SK-N-SH (cell line): ENCODE data around the gene NCAM1. TPM values are rescaled to one million over a fixed set of nuclear protein-coding genes. Genes with fewer than 3 reads are reported as not detected.

Experiments
- CTCF ChIA-PET: fragments of 300-600, 350-600 bp; formaldehyde crosslinking; extraction: SDS; loops from one replicate; lab custom pipeline; 2021; lab: Yijun Ruan, JAX
- POLR2A ChIA-PET: fragments of 350-600 bp; sonication (Branson Sonifier 250); formaldehyde crosslinking; extraction: SDS; loops from one replicate; lab custom pipeline; 2020; ENCODE audit warnings: antibody characterized with exemption, inconsistent platforms; lab: Yijun Ruan, JAX
- DNase-seq: peaks from one replicate; pipeline ENCODE4 v3.0.0; 2012
- H2AFZ ChIP-seq: fragments of 200-600 bp; sonication (generic); 2 replicates; pipeline ENCODE4 v1.8.1; 2016; ENCODE audit warnings: antibody characterized with exemption, mild to moderate bottlenecking, low read depth
- H3F3A ChIP-seq: fragments of 200-600 bp; sonication (generic); replicated peaks from 2 replicates; pipeline ENCODE3; 2016; ENCODE audit warnings: antibody characterized with exemption, mild to moderate bottlenecking; ENCODE audit not compliant: insufficient read depth
- H3K27ac ChIP-seq, 2 experiments: fragments of 200-500 bp in 1 of 2; fragments of 200-600 bp in 1 of 2; sonication (Bioruptor generic) in 1 of 2; sonication (generic), shearing (Covaris generic) in 1 of 2; 2 replicates each; pipeline versions ENCODE4 v1.5.1 to v1.6.1; 2014 to 2016; ENCODE audit warnings: low read depth in 2 of 2, inconsistent platforms in 1 of 2, low read length in 1 of 2, mild to moderate bottlenecking in 1 of 2, mixed read lengths in 1 of 2
- H3K27me3 ChIP-seq: fragments of 200-600 bp; sonication (generic), shearing (Covaris generic); 2 replicates; pipeline ENCODE4 v1.6.1; 2016; ENCODE audit warnings: mixed run types; ENCODE audit not compliant: insufficient read depth
- H3K36me3 ChIP-seq, 2 experiments: fragments of 200-500 bp in 1 of 2; fragments of 200-600 bp in 1 of 2; sonication (Bioruptor generic) in 1 of 2; sonication (generic) in 1 of 2; replicated peaks in 1 of 2; 2 replicates each; pipeline versions ENCODE3 to v1.5.1; 2014 to 2016; ENCODE audit warnings: low read length in 1 of 2, mild to moderate bottlenecking in 1 of 2; ENCODE audit not compliant: insufficient read depth in 2 of 2, control insufficient read depth in 1 of 2
- H3K4me1 ChIP-seq, 2 experiments: fragments of 200-500 bp in 1 of 2; fragments of 200-600 bp in 1 of 2; sonication (Bioruptor generic) in 1 of 2; sonication (generic), shearing (Covaris generic) in 1 of 2; 2 replicates each; pipeline versions ENCODE4 v1.5.1 to v1.6.1; 2014 to 2016; ENCODE audit warnings: low read depth in 1 of 2, low read length in 1 of 2, mixed run types in 1 of 2; ENCODE audit not compliant: insufficient read depth in 2 of 2, control insufficient read depth in 1 of 2
- H3K4me2 ChIP-seq: fragments of 200-600 bp; sonication (generic), shearing (Covaris generic); 2 replicates; pipeline ENCODE4 v1.6.1; 2017; ENCODE audit warnings: mixed run types
- H3K4me3 ChIP-seq, 2 experiments: fragments of 200-500 bp in 1 of 2; fragments of 200-600 bp in 1 of 2; sonication (Bioruptor generic) in 1 of 2; sonication (generic), shearing (Covaris generic) in 1 of 2; 2 replicates each; pipeline versions ENCODE4 v1.5.1 to v1.8.1; 2014 to 2016; ENCODE audit warnings: low read depth in 2 of 2, inconsistent platforms in 1 of 2, low read length in 1 of 2, mild to moderate bottlenecking in 1 of 2, mixed read lengths in 1 of 2, moderate library complexity in 1 of 2
- H3K79me2 ChIP-seq: fragments of 200-600 bp; sonication (generic); 2 replicates; pipeline ENCODE4 v1.8.1; 2017; ENCODE audit warnings: mild to moderate bottlenecking; ENCODE audit not compliant: insufficient read depth
- H3K9ac ChIP-seq: fragments of 200-600 bp; sonication (generic); 2 replicates; pipeline ENCODE4 v1.6.1; 2017; ENCODE audit warnings: mixed run types
- H3K9me2 ChIP-seq: fragments of 200-600 bp; sonication (generic); 2 replicates; pipeline ENCODE4 v1.6.1; 2017; ENCODE audit warnings: mixed run types
- H3K9me3 ChIP-seq: fragments of 200-600 bp; sonication (generic); 2 replicates; pipeline ENCODE4 v1.6.1; 2017; ENCODE audit warnings: mixed run types, mild to moderate bottlenecking, moderate library complexity
- H4K20me1 ChIP-seq: fragments of 200-600 bp; sonication (generic); 2 replicates; pipeline ENCODE4 v1.6.1; 2017; ENCODE audit warnings: mild to moderate bottlenecking, mixed run types; ENCODE audit not compliant: insufficient read depth
- CHD2 ChIP-seq: fragments of 150-350 bp; IDR thresholded peaks from 2 replicates; pipeline ENCODE4 v1.6.1; 2018; ENCODE audit warnings: low read length; ENCODE audit not compliant: partially characterized antibody
- CTCF ChIP-seq: fragments of 200-600 bp; sonication (generic); IDR thresholded peaks from 2 replicates; pipeline ENCODE4 v1.6.1; 2017; ENCODE audit warnings: antibody characterized with exemption, mild to moderate bottlenecking, moderate library complexity
- ELF1 ChIP-seq: IDR thresholded peaks from 2 replicates; pipeline ENCODE4 v1.4.0; 2012
- EP300 ChIP-seq, 2 experiments: IDR thresholded peaks; 2 replicates each; pipeline versions ENCODE4 v1.4.0 to v1.6.1; 2012; ENCODE audit warnings: borderline replicate concordance in 1 of 2, low read depth in 1 of 2, low read length in 1 of 2
- FOXJ3 ChIP-seq: sonication (generic); formaldehyde crosslinking; IDR thresholded peaks from 2 replicates; pipeline ENCODE4 v1.5.1; 2020; ENCODE audit warnings: mild to moderate bottlenecking, missing genetic modification reagents
- GABPA ChIP-seq: IDR thresholded peaks from 2 replicates; pipeline ENCODE4 v1.4.0; 2012; ENCODE audit warnings: low read depth, mild to moderate bottlenecking
- GATA2 ChIP-seq: sonication (generic); formaldehyde crosslinking; IDR thresholded peaks from 2 replicates; pipeline ENCODE4 v1.5.0; 2020; ENCODE audit warnings: mild to moderate bottlenecking, missing genetic modification reagents
- MAX ChIP-seq: IDR thresholded peaks from 2 replicates; pipeline ENCODE4 v1.4.0; 2012; ENCODE audit warnings: low read depth
- MEF2A ChIP-seq: IDR thresholded peaks from 2 replicates; pipeline ENCODE4 v1.4.0; 2012; ENCODE audit warnings: low read depth, borderline replicate concordance
- MXI1 ChIP-seq: IDR thresholded peaks from 2 replicates; pipeline ENCODE4 v1.6.1; 2012; ENCODE audit warnings: mild to moderate bottlenecking, low read depth, low read length, improper control_type of control experiment
- NRF1 ChIP-seq: IDR thresholded peaks from 2 replicates; pipeline ENCODE4 v1.6.1; 2012; ENCODE audit warnings: low read depth, mild to moderate bottlenecking, low read length
- RAD21 ChIP-seq: IDR thresholded peaks from 2 replicates; pipeline ENCODE4 v1.6.1; 2012; ENCODE audit warnings: mild to moderate bottlenecking, low read length
- REST ChIP-seq: IDR thresholded peaks from 2 replicates; pipeline ENCODE4 v1.6.1; 2012; ENCODE audit warnings: mild to moderate bottlenecking, low read depth, low read length, moderate library complexity
- RXRA ChIP-seq: IDR thresholded peaks from 2 replicates; pipeline ENCODE4 v1.4.0; 2012; ENCODE audit warnings: low read depth, mild to moderate bottlenecking, borderline replicate concordance
- USF1 ChIP-seq: IDR thresholded peaks from 2 replicates; pipeline ENCODE4 v1.4.0; 2012; ENCODE audit warnings: low read depth, borderline replicate concordance
- WGBS: methylation state at CpG from one replicate; pipeline ENCODE4 v1.1.6; 2017; ENCODE audit warnings: low lambda C conversion rate; 5-methylcytosine and 5-hydroxymethylcytosine counted together
- polyA plus RNA-seq, 3 experiments: library from polyadenylated mRNA; depleted of rRNA; stranded (reverse); fragments of >200 nt; gene quantifications; 2 replicates each; pipeline ENCODE4 v1.2.3, GENCODE V29; 2012
- TF ChIP-seq, protein P1 (sequence below): fragments of 150-350 bp; IDR thresholded peaks from 2 replicates; pipeline ENCODE4 v1.6.1; 2016; ENCODE audit warnings: mild to moderate bottlenecking, low read depth, low read length
- TF ChIP-seq, protein P2 (sequence below): fragments of 150-350 bp; IDR thresholded peaks from 2 replicates; pipeline ENCODE4 v1.6.1; 2017; ENCODE audit warnings: antibody characterized with exemption, low read length, low read depth, borderline replicate concordance

The NCAM1 gene
- polyA plus RNA-seq, 1 of the 3 experiments (the other 2 are of a cell fraction), result 19.4 TPM

GRCh38 chr11:113241636-113242054, 280.4 kb downstream of the NCAM1 start:
- TF ChIP-seq GABPA, result no peak
- no peak for TF ChIP-seq MEF2A
- peak; percentile 31 for TF ChIP-seq RAD21
- ChIA-PET CTCF (interaction anchor here (1.4 kb wide), 3 partner anchors 25 to 48 kb away, joined by 3 to 6 read pairs (median 4); no protein-coding TSS in a partner anchor), POLR2A (no interaction called here)
- H3K4me3 ChIP-seq, result no peak overlapping the region
- H3K27me3 ChIP-seq, result no peaks in the 10 kb centered on the region
- H3K9ac ChIP-seq, result no peak overlapping the region
- no peaks in the 10 kb centered on the region for H3K9me3 ChIP-seq
- no peaks in the 10 kb centered on the region for H3K79me2 ChIP-seq
- H3K9me2 ChIP-seq, result no peaks in the 10 kb centered on the region
- peak overlapping the region in 1 of 2 experiments; percentile 65; a peak in 2 of 4 replicates for H3K27ac ChIP-seq
- H3K36me3 ChIP-seq, result peaks cover 3 to 13% of the 10 kb centered on the region in 2 experiments
- H4K20me1 ChIP-seq, result no peaks in the 10 kb centered on the region
- H3K4me2 ChIP-seq, result no peak overlapping the region
- 96% methylated on average over 3 of the region's 4 CpGs for WGBS
- no peak overlapping the region for H2AFZ ChIP-seq
- H3F3A ChIP-seq, result no peaks in the 10 kb centered on the region
- DNase-seq, result peak; percentile 38
- peaks cover 7 to 19% of the 10 kb centered on the region in 2 experiments; a peak in 3 of 4 replicates for H3K4me1 ChIP-seq

DNA sequence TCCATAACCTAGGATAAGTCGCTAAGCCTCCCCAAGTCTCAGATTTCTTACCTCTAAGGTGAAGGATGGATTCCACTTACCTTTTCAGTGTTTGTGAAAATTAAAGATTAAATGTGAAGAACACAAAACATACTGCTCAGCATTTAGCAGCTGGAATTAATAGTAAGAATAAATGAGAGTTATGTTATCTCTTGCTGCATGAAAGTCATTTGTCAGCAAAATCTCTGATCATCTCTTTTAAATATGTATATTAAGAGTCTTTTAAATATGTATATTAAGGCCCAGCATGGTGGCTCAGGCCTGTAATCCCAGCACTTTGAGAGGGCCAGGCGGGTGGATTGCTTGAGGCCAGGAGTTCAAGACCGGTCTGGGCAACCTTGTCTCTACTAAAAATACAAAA, 280.8 kb downstream of the NCAM1 start:
- Histone ChIP-seq H4K20me1 (no peaks in the 10 kb centered on the region), H3K4me3 (no peak overlapping the region), H3K9me3 (no peaks in the 10 kb centered on the region), H3K4me1 (peaks cover 7 to 19% of the 10 kb centered on the region in 2 experiments; a peak in 3 of 4 replicates), H3K4me2 (no peak overlapping the region), H3K36me3 (peaks cover 3 to 16% of the 10 kb centered on the region in 2 experiments), H3K27ac (peak overlapping the region in 1 of 2 experiments; percentile 65; a peak in 2 of 4 replicates), H3K9ac (no peak overlapping the region), H3K9me2 (no peaks in the 10 kb centered on the region), H3F3A (no peaks in the 10 kb centered on the region), H2AFZ (no peak overlapping the region), H3K79me2 (no peaks in the 10 kb centered on the region), H3K27me3 (no peaks in the 10 kb centered on the region)
- DNase-seq, result no peak
- no peak for TF ChIP-seq RXRA
- TF ChIP-seq, protein P1, sequence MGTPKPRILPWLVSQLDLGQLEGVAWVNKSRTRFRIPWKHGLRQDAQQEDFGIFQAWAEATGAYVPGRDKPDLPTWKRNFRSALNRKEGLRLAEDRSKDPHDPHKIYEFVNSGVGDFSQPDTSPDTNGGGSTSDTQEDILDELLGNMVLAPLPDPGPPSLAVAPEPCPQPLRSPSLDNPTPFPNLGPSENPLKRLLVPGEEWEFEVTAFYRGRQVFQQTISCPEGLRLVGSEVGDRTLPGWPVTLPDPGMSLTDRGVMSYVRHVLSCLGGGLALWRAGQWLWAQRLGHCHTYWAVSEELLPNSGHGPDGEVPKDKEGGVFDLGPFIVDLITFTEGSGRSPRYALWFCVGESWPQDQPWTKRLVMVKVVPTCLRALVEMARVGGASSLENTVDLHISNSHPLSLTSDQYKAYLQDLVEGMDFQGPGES, result no peak
- no peak for TF ChIP-seq CTCF
- no peak for TF ChIP-seq CHD2
- TF ChIP-seq USF1, result no peak
- no peak for TF ChIP-seq FOXJ3 (CRISPR knock-in tag)
- no peak for TF ChIP-seq ELF1
- TF ChIP-seq MAX, result no peak
- TF ChIP-seq NRF1, result no peak
- no peak for TF ChIP-seq GATA2 (CRISPR knock-in tag)
- no peak for TF ChIP-seq EP300 (IDR thresholded peaks at IDR 0.05; ENCODE audit: borderline replicate concordance in 1 of 2, low read depth in 1 of 2, low read length in 1 of 2)
- TF ChIP-seq REST, result no peak
- TF ChIP-seq, protein P2, sequence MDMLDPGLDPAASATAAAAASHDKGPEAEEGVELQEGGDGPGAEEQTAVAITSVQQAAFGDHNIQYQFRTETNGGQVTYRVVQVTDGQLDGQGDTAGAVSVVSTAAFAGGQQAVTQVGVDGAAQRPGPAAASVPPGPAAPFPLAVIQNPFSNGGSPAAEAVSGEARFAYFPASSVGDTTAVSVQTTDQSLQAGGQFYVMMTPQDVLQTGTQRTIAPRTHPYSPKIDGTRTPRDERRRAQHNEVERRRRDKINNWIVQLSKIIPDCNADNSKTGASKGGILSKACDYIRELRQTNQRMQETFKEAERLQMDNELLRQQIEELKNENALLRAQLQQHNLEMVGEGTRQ, result no peak
- TF ChIP-seq MEF2A, result no peak
- TF ChIP-seq MXI1, result no peak
- ChIA-PET CTCF (interaction anchor here (1.4 kb wide), 3 partner anchors 26 to 47 kb away, joined by 3 to 6 read pairs (median 4); no protein-coding TSS in a partner anchor), POLR2A (no interaction called here)
- 89% methylated on average over 3 of the region's 3 CpGs for WGBS
